LNCAP (cell line): ENCODE results near the gene ARID1A.

Source experiments
- CTCF ChIP-seq: fragments of 450-650 bp; IDR thresholded peaks from 2 replicates; pipeline ENCODE4 v1.5.1; 2017; ENCODE audit warnings: mild to moderate bottlenecking

Gene ARID1A

GRCh38 chr1:26696654-26697430 is 1.0 kb downstream of the ARID1A start:
- TF ChIP-seq CTCF, result no peak

GRCh38 chr1:26697431-26697977 is 1.7 kb downstream of the ARID1A start:
- no peak for TF ChIP-seq CTCF

- TF ChIP-seq CTCF, result no peak
Observed at GRCh38 chr1:26697978-26698849, 2.4 kb downstream of the ARID1A start.

GRCh38 chr1:26700711-26701110 is 4.9 kb downstream of the ARID1A start:
- no peak for TF ChIP-seq CTCF

GRCh38 chr1:26701266-26701994 is 5.6 kb downstream of the ARID1A start:
- no peak for TF ChIP-seq CTCF

- TF ChIP-seq CTCF, result no peak
Observed at GRCh38 chr1:26701995-26702679, 6.3 kb downstream of the ARID1A start.

- no peak for TF ChIP-seq CTCF
Observed at GRCh38 chr1:26702680-26703038, 6.8 kb downstream of the ARID1A start.
